GM13977 (cell line): Measurements from ENCODE around the gene NTM.

Experiments used
- DNase-seq: peaks from one replicate; pipeline ENCODE4 v3.0.0; 2012; ENCODE audit warnings: low spot score
- CTCF ChIP-seq: IDR thresholded peaks from 2 replicates; pipeline ENCODE4 v1.5.1; 2012; ENCODE audit warnings: mild to moderate bottlenecking, control low read depth; ENCODE audit not compliant: insufficient read depth; ENCODE audit errors: extremely low read depth, missing control alignments
- in situ Hi-C: fragments of 300-500 bp; cut with MboI; formaldehyde crosslinking; loops from one replicate; pipeline ENCODE4 v1.12.0; 2022; ENCODE audit warnings: low sequenced_read_pairs, low pct_unique_long_range_greater_than_20kb, mixed read lengths, inconsistent platforms; ENCODE audit not compliant: unreplicated experiment

The NTM gene

GRCh38 chr11:131471976-131472375 lies 101.6 kb downstream of the NTM start:
- in situ Hi-C loops = no loop called here
- DNase-seq = no peak
- TF ChIP-seq CTCF = no peak

- no peak for TF ChIP-seq CTCF
- in situ Hi-C loops = no loop called here
- DNase-seq = no peak
These were observed 104.5 kb downstream of the NTM start for GRCh38 chr11:131474947-131475346.

- no peak for TF ChIP-seq CTCF
- DNase-seq = no peak
- in situ Hi-C loops = no loop called here
These were observed 105.9 kb downstream of the NTM start for GRCh38 chr11:131476266-131476665.

GRCh38 chr11:131478341-131478740 lies 107.9 kb downstream of the NTM start:
- TF ChIP-seq CTCF = no peak
- in situ Hi-C loops = no loop called here
- DNase-seq = no peak

- in situ Hi-C loops = no loop called here
- no peak for DNase-seq
- TF ChIP-seq CTCF = no peak
These were observed 110.9 kb downstream of the NTM start for GRCh38 chr11:131481303-131481702.

GRCh38 chr11:131481971-131482370 lies 111.6 kb downstream of the NTM start:
- no peak for TF ChIP-seq CTCF
- no peak for DNase-seq
- in situ Hi-C loops = no loop called here

- no peak for DNase-seq
- in situ Hi-C loops = no loop called here
- TF ChIP-seq CTCF = no peak
These were observed 113.0 kb downstream of the NTM start for GRCh38 chr11:131483453-131483852.
